HG03103 (cell line): ENCODE data around the gene PLSCR3.

ENCODE experiments used
- ATAC-seq: cut with Tn5 transposase; IDR thresholded peaks from one replicate; pipeline ENCODE4 v1.9.1; 2021; ENCODE audit warnings: low read depth; ENCODE audit not compliant: unreplicated experiment

PLSCR3 gene

DNA sequence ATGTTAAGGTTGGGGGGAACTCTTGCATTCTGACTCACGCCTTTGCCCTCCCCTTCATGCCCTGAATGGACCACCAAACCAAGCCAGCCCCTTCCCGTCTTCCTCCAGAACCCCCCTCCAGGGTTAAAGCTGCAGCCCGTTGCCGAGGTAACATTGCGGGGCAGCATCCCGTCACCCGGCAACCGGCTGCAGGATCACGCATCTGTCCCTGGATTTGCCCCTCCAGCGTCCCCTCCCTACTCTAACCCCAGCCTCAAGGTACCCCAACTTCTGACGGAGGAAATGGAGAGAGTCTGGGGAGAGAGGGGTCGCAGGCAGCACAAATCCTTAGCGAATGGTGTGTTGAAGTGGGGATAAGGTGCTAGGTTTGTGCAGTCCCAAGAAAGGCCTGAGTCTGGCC lies 12.8 kb upstream of the PLSCR3 start:
- ATAC-seq = no peak

DNA sequence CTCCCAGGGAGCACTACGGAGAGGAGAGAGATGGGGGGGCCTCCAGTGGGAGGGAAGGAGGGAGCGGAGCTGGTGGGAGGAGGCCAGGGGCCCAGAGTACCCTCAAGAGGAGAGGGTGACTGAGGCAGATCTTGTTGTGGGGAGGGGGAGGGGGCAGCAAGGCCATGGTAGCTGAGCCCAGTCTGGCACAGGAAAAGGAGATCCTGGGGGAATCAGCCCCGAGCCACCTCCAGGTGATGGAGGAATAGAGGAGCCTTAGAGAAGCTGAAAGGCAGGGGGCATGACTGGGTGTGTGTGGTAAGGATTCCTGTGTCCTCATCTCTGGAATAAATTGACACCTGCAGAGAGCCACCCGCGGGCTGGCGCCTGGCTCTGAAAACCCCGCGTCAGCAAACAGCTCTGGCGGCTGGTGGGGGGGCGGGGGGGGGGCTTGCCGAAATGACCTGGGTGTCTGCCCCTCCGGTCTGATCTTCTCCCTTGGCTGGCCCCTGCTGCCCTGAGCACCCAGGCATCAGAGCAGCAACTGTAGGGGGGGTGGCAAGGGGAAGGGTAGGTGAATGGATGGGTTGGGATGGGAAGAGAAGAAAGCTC lies 12.0 kb upstream of the PLSCR3 start:
- ATAC-seq = no peak

DNA sequence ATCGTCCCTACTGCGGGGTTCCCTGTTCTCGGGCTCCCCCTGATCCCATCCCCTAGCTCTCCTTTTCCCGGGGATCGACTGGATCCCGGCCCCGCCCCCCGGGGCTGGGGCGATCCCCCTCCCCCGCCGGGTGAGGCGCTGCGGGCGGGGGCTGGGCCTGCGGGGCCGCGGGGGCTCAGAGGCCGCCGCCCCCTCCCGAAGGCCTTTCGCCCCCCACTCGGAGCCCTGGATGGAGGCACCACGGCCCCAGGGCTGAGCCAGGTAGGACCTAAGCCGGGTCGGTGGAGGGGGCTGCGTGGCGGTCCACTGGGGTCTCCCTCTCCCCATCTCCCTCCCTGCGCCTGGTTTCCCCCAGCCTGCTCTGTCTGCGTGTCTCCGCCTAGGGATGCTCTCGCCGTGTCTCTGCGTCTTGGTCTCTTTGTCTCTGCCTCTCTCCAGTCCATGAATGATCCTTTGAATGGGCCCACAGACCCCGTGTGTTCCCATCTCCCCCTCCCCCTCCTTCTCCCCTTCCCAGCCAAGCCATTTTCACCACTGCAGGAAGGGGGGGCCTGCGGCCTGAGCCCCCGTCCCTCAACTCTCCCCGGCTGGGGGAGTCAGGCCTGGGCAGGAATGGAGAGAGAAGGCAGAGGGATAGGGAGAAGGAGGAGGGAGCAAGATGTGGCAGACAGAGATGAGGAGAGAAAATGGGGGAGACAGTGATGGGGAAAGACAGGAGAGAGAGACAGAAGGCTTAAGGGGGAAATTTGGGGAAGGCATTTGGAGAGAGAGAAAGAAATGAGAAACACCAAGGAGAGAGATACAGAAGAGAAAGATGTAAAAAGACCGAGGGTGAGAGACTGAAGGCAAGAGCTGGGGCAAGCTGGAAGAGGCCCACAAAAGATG lies 11.3 kb upstream of the PLSCR3 start:
- no peak for ATAC-seq

DNA sequence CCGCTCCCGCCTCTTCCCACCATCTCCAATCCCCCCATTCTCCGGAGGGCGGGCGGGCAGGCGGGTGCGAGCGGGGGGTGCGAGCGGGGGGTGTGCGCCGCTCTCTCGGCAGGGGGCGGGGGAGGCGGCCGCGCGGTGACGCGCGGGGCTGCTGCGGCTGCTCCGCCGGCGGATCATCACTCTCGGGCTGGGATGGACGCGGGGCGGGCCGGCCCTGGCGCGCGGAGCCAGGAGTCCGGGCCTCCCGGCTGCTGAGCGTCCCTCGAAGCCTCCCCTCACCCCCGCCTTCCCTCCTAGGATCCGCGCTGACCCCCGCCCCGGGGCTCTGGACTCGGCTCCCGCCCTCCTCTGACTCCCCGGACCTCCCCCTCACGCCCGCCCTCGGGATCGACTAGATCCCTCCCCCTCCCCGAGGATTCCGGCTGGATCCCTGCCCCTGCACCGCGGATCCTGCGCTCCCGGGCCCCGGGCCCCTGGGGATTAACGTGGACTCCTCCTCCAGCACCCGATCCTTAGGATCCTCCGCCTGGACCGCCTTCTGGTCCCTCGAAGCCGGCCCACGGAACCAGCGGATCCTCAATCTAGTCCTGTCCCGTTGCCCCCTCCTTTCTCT lies 10.5 kb upstream of the PLSCR3 start:
- no peak for ATAC-seq

DNA sequence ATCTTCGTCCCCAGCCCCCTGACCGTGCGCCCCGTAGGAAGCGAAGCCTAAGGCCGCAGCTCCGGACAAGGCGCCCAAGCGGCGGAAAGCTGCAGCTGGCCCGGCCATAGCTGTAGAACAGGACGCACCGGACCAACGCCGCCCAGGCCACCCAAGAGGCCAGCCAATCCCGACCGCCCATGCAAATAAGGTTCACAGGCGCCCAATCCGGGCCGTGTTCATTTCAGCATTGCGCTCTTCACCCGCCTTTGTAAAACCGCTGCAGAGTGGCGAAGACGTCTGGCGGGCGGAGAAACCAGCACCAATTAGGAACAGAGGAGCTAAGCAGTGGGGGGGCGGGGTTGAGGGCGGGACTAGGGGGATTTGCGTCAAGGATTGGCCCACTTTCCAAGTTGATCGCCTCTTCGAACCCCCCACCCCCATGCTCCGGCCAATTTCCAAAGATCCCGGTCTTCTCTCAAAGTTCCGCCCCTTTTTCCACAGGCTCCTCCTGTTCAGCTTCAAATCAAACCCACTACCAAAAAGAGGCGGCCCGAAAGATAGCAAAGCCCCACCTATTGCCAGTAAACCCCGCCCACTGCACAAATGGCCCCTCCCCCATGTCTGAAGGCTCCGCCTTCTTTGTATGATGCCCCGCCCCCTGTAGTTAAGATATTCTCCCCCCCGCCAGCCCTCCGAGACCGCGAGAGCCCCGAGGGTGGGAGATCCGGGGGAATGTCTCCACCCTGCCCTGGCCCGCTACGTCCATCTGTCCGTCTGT lies 9.8 kb upstream of the PLSCR3 start, which contains the start of gene TMEM256:
TSS of gene TMEM256 (minus strand) at position 121 of the 760 bp plus-strand sequence. CDS start at position 108, 13 bp downstream.
- ATAC-seq = peak; percentile 82

DNA sequence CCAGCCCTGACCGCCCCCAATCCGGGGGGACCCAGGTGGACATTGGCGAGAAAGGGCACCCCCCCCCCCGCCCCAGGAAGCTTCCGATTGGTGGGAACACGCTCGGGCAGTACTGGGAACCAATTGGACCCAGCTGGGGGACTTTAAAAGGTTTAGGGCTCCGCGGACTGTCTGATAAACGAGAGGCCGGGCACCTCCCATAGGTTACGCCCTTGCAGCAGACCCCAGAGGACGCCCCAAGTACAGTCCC lies 9.3 kb upstream of the PLSCR3 start:
- ATAC-seq = no peak

DNA sequence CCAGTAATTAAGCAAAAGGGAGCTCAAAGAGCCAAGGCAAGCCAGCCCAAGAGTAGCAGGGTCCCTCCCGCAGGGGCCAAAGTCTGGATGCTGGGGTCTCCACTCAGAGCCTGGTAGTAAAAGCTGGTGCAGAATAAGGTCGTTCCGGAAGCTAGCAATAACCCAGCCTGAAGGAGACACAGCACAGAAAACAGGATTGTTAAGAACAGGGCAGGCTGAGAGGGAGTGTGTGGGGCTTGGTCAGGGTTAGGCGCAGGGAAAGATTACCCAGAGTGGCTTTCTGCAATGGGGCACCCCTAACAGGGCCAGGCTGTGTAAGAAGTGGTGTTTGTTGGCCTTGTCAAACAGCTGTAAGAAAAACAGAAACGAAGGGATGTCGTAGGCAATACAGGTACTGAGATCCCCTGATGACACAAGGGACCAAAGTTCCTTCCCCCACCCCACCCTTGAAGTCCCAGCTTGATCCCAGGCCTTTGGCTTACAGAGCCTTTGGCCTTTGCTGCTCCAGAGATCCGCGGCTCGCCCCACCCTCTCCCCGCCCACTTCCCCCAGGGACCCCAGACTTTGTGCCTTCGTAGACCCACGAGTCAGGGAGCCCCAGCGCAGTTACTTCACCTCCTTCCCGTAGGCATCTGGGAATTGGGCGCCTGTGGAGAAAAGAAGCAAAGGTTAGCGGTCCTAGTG lies 8.9 kb upstream of the PLSCR3 start:
- ATAC-seq = no peak

DNA sequence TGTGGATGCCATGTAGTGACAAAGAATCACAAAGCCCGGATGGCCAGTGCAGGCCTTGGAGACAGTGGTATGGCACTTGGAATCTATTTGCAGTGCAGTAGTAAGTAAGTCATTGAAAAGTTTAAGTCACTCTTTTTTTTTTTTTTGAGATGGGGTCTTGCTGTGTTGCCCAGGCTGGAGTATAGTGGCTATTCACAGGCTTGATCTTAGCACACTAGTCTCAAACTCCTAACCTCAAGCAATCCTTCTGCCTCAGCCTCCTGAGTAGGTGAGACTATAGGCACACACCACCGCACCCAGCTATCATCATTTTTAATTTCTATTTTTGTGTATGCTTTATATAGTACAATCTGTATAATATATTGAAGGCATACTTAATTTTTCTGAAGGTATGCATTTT lies 4.3 kb upstream of the PLSCR3 start:
- ATAC-seq = no peak

DNA sequence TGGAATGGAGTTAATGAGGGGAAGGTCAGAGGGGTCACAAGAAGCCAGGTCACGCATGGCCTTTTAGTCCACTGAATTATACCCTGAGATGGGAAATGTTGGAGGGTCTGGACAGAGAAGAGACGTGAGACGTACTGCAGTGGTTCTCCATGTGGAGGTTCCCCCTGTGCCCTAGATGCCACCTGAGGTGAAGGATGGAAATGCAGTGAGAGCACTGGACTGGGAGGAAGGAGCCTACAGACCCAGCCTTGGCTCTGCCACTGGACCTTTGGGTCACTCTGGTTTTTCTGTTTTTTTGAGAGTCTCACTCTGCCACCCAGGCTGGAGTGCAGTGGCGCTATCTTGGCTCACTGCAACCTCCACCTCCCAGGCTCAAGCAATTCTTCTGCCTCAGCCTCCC lies 1.8 kb upstream of the PLSCR3 start:
- no peak for ATAC-seq

DNA sequence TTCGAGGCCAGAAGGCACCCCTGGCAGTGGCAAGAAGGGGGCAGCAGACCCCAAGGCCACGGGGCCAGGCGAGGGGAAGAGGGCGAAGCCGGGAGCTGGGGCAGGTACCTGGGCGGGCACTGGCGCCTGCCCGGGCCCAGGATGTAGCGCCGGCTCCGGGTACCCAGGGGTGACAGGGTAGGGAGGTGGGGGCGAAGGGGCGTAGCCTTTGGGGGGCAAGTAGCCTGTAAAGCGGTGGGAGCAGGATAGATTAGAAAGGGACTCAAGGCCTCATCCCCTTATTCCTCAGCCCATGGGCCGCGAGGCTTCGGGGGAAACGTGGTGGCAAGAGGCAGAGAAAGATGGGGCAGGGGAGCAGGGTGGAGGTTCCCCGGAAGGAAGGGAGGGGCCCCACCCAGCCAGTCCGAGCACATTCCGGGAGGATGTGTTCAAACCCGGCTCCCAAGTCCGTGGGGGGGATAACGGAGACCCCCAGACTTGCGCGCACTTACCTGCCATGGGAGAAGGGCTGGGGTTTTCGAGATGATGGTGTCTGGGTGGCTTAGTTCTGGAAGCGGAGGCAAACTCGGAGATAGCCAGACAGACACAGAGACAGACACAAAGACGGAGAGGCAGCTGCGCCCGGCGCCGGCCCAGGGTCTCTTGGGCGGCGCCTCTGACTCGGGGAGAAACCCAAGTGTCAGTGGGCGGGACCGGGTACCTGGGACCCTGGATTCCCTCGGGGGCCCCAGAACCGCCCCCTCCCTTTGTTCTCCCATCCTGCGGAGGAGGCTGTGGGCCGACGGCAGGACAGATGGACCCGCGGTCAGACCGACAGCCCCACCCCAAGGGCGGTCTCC lies 493 bp downstream of the PLSCR3 start:
- ATAC-seq = no peak

DNA sequence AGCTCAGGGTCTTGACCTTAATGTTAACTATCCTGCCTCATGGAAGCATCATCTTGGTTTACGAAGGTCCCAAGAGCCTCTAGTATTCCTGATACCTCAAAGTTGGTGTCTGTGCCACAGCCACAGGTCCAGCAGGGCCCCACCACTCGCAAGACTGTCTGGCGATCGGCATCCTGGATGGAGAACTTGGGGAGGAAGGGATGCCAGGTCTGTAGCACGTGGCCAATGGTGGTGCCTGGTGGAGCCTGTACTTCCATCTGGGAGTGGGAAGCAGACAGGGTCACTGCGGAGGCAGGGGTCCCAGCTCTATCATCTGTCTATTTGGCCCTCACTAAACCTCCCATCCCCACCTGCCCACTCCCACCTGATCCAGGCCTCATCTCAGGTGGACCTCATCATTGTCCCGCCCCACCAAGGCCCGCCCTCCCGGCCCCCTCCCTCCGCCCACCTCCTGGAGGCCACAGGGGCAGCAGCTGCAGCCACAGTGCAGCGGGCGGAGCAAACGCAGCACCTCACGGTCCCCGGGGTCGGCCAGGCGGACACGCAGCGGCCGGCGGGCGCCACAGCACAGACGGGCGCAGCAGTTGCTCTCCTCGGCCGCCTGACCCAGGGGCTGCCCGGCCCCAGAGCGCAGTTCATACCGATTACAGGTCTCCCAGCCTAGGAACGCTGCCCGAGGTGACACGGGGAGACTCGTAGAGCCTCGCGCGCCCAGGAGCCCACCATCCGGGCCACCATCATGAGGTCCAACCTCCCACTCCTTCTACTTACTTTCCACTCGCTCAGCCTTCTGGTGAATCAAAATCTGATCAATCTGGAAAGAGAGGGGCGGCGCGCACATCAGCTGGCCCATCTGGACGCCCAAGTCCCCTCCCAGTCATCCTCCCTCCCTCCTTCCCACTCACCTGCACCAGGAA lies 1.4 kb downstream of the PLSCR3 start:
- no peak for ATAC-seq

DNA sequence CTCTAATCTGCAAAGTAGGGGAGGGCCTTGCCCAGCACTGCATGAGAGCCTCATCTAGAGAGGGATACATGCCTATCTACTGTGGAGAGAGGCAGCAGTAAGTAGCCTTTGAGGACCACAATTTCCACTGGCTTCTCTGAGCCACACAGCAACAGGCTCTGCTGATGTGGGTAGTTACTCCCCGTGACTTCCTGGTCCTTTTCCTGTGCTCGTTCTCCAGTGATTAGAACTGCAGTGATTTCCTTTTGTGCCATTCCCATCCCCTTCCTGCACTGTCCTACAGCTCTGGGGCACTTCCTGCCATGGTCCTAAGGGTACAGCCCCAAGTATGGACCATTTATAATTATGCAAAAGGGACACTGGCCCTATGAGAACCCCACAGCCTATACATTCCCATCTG lies 3.0 kb downstream of the PLSCR3 start:
- ATAC-seq = no peak

DNA sequence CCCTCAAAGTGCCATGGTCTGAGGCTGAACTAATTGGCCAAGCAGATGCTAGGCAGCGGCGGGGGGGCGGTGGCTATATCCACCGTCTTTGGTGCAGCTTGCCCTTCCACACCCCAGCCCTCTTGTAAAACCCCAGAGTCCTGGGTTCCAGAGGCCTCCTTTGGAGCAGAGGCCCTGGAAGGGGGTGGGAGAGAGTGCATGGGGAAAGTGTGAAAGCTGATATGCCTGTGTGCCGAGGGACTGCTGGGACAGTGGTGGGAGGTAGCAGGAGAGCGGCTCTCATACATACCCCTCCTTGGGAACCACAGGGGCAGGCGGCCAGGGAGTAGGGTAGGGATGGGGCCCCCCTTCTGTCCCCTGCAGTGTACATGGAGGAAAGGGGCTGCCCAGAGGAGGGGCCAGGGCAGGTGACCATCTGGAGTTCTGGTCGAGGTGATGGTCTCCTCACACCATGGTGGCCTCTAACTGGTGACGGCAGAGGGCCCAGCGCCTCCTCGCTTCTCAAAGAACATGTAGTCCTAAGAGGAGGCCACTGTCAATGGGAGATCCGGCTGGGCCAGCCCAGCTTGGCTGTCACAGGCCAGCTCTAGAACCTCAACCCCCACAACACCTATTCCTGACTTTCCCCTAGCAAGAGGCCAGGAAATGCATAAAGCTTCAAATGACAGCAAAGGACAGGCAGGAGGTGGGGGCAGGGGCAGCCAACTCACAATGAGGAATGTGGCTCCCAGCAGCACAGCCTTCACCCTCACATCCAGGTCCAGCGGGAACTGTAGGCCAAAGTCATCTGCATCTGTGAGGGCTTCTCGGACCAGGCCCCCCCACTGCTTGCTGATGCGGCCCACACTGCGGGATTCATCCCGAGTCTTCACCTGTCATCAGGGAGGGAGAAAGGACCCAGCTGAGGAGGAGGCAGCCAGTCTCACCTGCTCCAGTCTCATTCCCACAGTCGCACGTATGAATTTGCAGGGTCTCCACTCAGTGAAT lies 4.1 kb downstream of the PLSCR3 start:
- no peak for ATAC-seq

DNA sequence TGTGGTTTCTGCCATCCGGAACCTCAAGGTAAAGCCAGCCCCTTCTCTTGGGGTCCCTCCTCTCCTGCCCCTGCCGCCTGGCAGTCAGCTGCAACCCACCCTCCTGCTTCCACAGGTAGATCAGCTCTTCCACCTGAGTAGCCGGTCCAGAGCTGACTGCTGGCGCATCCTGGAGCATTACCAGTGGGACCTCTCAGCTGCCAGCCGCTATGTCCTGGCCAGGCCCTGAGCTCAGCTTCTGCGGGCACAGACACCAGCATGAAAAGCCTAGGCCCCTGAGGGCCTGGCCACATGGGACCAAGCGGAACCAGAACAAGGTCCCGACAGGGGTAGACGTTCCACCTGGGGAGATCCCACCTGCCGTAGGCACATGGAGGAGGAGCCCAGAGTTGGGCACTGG lies 5.5 kb downstream of the PLSCR3 start:
- ATAC-seq = no peak

DNA sequence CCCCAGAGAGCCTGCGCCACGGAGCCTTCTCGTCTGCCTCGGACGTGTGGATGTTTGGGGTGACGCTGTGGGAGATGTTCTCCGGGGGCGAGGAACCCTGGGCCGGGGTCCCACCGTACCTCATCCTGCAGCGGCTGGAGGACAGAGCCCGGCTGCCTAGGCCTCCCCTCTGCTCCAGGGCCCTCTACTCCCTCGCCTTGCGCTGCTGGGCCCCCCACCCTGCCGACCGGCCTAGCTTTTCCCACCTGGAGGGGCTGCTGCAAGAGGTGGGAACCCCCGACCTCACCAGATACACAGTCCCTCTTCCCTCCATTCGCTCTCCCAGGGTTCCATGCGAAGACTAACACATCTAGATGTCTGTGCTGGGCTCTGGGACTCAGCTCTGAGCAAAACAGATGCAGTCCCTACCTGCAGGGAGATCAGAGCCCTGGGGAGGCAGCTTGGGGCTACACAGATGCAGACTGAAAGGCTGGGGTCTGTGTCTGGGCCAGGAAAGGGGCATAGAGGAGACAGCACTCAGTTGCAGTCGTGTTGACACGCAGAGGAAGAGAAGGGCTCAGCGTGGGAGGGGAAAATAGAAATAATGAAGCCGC lies 9.7 kb downstream of the PLSCR3 start:
- no peak for ATAC-seq

DNA sequence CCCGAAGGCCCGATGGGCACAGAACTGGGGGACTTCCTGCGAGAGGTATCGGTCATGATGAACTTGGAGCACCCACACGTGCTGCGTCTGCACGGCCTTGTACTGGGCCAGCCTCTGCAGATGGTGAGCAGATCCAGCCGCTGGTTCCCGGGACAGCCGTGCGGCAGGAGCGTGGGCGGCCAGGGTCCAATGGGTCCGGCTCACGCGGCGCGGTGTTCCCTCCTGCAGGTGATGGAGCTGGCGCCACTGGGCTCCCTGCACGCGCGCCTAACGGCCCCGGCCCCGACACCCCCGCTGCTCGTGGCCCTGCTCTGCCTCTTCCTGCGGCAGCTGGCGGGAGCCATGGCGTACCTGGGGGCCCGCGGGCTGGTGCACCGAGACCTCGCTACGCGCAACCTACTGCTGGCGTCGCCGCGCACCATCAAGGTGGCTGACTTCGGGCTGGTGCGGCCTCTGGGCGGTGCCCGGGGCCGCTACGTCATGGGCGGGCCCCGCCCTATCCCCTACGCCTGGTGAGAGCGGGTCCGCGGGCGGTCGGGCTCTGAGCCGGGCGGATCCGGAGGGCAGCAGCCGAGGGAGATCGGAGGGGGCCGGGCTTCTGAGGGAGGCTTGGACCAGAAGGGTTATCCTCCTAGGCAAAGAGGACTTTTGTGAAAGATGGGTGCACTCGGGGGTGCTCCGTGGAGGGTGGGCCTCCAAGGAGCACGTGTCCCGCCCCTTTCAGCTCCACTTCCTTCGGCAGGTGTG lies 10.4 kb downstream of the PLSCR3 start:
- no peak for ATAC-seq

DNA sequence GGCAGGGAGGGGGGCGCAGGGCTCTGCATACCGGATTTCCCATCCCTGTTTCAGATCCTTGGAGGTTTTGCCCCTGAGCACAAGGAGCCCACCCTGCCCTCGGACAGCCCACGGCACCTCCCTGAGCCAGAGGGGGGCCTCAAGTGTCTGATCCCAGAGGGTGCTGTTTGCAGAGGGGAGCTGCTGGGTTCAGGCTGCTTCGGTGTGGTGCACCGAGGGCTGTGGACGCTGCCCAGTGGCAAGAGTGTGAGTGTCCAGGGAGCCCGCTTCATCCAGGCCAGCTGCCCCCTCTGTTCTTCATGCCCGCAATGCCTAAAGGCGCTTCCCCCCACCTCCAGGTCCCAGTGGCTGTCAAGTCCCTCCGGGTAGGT lies 11.0 kb downstream of the PLSCR3 start:
- ATAC-seq = no peak
